CD4-positive, alpha-beta T cell treated with Interleukin-12 subunit alpha and Interleukin-12 subunit beta, for 1 hour (primary cell): ENCODE measurements around the gene SUGP2.

Experiments
- DNase-seq: peaks from one replicate; pipeline ENCODE4 v3.0.0-alpha.2; 2020

The SUGP2 gene

GRCh38 chr19:19059018-19059836 is 25.9 kb upstream of the SUGP2 start:
- DNase-seq = no peak

DNA sequence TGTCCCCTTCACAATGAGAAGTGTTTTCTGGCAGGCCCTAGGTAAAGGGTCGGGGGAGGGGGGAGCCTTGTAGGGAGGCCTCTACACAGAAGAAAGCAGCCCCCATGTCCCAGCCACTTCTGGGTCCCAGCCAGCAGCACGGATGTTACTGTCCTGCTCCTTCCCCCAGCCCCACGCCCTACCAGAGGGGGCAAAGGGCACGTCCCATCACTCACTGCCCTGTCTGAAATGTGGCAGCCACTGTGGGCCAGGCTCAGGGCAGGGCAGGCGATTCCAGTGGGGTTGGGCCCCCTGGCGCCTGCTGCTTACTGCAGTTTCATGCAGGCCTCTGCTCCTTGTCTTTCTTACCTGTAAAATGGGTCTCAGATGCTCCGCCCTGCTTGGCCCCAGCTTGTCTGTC is 24.4 kb upstream of the SUGP2 start:
- DNase-seq = no peak

DNA sequence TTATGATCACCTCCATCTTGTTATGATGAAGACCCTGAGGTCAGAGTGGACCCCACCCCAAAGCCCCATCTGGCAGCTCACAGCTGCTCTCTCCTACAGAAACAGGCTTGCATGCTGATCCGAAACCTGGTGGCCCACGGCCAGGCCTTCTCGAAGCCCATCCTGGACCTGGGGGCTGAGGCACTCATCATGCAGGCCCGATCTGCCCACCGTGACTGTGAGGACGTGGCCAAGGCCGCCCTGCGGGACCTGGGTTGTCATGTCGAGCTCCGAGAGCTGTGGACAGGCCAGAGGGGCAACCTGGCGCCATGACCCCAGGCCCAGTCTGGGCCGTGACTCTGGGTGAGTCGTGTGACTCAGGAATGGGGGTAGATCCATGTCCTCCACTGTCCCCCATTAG is 24.0 kb upstream of the SUGP2 start:
- no peak for DNase-seq

DNA sequence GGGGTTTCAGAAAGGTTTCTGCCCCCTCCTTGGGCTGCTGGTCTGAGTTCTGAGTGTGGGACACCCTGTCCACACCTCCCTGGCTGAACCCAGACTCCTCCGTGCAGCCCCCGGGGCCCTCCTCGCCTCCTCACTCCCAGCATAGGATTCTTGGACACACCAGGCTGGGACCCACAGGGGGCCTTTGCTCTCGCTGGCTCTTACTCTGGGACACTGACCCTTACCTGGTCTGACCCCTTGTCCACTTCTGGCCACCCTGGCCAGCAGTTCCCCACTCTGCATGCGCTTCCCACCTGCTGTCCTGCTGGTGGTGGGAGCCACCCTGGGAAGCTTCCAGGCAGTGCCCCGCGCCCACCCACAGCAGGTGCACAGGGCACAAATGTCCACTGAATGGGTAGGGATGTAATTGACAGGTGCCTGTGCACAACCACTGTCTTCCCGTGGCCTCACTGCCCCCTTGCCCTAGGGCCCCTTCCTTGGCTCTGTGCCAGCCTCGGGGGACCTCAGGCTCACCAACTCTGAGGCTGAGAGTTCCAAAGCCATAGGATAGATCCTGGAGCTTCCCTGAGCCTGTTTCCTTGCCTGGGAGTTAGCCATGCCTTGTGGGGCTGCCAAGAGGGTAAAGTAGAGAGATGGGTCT is 23.4 kb upstream of the SUGP2 start:
- DNase-seq = no peak

GRCh38 chr19:19055701-19056100 is 22.4 kb upstream of the SUGP2 start:
- DNase-seq = no peak

DNA sequence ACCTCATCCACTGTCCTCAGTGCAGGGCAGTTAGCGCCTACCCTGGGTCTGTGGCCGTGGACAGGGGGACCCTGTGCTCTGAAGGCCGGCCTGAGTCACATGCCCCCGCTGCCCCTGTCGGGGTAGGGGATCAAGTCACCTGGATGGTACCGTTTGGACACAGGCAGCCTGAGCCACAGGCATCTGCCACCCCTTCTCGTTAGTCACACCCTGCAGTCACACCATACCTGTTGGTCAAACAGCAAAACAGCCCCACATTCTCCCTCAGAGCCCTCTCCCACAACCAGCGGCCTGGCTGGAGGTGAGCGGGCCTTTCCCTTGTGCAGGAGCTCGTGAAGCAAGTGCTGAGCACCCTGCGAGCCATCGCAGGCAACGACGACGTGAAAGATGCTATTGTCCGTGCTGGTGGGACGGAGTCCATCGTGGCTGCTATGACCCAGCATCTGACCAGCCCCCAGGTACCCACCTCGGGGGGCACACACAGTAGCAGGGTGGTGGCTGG is 21.7 kb upstream of the SUGP2 start:
- no peak for DNase-seq

GRCh38 chr19:19054315-19054938 is 21.1 kb upstream of the SUGP2 start:
- no peak for DNase-seq

GRCh38 chr19:19053508-19054314 is 20.4 kb upstream of the SUGP2 start:
- peak; percentile 70 for DNase-seq

- no peak for DNase-seq
These were observed 19.6 kb upstream of the SUGP2 start for GRCh38 chr19:19052921-19053320.

DNA sequence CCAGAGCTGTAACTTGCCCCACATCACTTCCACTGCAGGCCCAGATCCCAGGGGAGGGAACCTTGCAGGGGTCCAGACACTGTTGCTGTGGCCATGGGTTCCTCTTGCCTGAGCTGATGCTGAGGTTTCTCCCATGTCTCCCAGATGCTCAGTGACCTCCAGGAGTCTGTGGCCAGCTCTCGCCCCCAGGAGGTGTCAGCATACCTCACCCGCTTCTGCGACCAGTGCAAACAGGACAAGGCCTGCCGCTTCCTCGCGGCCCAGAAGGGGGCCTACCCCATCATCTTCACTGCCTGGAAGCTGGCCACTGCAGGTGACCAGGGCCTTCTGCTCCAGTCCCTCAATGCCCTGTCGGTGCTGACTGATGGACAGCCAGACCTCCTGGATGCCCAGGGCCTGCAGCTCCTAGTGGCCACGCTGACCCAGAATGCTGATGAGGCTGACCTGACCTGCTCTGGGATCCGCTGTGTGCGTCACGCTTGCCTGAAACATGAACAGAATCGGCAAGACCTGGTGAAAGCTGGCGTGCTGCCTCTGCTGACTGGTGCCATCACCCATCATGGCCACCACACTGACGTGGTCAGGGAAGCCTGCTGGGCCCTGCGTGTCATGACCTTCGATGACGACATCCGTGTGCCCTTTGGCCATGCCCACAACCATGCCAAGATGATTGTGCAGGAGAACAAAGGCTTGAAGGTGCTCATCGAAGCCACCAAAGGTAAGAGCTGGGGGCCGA is 18.3 kb upstream of the SUGP2 start:
- no peak for DNase-seq

DNA sequence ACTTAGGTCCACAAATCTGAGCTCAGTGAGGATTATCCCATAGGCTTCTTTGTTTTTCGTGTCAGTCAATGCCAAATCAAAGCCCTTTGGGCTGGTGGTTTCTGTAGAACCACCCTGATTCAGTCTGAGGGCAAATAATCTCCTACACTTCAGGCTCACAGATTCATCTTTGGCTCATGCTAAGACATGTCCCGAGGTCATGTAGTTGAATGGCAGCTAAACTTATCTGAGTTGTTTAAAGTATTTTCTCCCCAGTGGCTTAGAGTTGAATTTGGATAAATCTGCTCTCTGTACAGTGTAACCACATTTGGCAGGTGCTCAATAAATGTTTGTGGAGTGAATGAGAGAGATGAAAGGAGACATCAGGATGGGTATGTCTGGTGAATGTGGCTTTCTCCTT is 17.4 kb upstream of the SUGP2 start:
- DNase-seq = no peak

DNA sequence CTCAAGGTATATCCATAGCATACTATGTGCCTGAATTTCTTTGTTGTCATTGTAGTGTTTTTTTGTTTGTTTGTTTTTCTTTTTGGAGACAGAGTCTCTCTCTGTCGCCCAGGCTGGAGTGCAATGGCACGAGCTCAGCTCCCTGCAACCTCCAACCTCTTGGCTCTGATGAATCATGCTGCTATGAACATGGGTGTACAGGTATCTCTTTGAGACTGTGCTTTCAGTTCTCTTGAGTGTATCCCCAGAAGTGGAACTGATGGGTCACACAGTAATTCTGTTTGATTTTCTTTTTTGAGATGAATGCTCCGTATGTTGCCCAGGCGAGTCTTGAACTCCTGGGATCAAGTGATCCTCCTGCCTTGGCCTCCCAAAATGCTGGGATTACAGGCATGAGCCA is 16.8 kb upstream of the SUGP2 start:
- DNase-seq = no peak

DNA sequence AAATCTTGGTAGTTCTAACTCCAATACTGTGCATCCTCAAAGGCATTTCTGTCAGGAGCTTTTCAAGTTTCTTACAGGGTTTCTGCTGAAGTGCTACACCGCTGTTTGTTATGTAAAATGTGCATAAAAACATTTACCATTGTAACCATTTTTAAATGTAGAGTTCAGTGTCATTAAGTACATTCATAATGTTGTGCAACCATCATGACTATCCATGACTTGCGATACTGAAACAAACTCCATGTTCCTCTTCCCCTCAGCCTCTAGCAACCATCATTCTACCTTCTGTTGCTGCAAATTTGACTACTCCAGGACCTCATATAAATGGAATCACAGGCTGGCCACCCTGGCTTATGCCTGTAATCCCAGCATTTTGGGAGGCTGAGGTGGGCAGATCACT is 16.1 kb upstream of the SUGP2 start:
- no peak for DNase-seq

DNA sequence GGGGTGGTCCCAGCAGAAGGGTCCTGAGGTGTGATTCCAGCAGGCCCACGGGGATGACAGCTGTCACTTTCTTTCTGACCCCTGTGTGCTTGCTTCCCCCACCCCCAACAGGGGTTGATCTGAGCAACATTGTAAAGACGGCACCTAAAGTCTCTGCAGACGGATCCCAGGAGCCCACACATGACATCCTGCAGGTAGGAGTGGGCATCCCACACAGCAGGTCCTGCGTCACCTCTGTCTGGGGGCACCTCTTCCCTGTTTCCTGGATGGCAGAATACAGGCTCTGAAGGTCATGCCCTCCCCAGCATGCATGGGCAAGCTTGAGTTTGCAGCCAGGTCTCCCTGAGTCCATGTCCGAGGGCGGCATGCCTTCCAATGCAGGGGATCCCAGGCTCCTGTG is 10.6 kb upstream of the SUGP2 start:
- no peak for DNase-seq

GRCh38 chr19:19043481-19043880 is 10.2 kb upstream of the SUGP2 start:
- DNase-seq = no peak

- DNase-seq = no peak
These were observed 9.5 kb upstream of the SUGP2 start for GRCh38 chr19:19042732-19043280.

GRCh38 chr19:19040417-19040816 is 7.1 kb upstream of the SUGP2 start:
- DNase-seq = no peak

DNA sequence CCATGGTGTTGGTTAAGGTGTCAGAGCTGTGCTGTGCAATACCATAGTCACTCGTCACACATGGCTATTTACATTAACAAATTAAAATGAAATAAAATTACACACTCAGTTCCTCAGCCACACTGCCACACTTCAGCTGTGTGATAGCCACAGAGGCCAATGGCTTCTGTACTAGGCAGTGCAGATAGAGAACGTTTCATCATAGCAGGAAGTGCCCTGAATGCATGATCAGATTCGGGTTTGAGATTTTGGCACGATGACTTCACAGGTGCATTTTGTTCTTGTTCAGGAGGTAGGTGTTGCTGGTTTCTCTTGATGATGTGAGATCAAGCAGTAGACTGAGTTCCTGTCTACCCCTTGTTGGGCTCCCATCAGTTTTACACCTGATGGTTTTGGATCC is 6.6 kb upstream of the SUGP2 start:
- DNase-seq = peak; percentile 43

DNA sequence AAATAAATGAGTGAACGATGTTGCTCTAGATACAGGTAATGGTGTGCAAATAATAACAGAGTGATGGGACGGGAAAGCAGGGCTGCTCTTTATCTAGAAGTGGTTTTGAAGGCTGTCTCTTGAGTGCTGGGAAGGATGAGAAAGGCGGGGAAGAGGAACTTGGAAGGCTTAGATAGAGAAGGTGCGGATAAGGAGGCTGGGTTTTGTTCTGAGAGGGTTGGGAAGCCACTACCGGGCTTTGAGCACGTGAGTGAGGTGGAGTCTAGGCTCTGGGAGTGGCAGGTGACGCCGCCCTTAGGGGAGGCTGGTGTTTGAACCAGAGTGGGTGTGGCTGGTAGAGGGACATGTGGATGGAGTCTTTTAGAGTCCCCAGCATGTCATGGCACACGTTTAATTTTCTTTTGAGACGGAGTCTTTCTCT is 897 bp upstream of the SUGP2 start:
- DNase-seq = peak; percentile 76

GRCh38 chr19:19033176-19033425 is 216 bp downstream of the SUGP2 start:
- no peak for DNase-seq

DNA sequence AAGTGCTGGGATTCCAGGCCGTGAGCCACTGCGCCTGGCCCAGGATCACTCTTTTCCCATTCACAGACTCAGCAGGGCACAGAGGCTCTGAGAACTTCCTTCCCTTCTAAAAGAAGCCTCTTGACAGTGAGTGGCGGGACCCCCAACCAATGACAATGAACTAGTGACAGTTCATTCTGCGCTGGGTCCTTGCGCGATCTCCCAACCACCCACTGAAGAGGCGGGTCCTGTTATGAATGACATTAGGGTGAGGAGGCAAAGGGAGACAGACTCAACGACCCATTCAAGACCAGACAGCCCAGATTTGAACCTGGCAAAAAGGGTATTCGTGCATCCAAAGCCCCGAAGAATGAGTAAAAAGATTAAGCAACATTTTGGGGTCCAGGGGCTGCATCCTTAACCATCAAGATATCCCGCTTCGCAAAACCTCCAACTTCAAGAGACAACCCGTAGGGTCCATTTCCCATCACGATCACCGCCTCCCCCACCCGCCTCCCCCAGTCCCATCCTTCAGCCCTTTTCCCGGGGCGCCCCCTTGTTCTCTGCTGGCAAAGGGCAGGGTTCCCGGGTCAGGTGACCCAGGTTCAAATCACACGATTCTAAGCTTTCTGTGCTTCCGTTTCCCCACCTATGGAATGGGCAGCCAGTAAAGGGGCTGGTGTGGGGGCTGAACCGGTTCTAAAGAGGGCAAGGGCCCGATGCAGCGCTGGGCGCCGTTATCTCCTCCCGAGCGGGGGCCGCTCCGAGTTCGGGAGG is 719 bp downstream of the SUGP2 start:
- DNase-seq = peak; percentile 72

GRCh38 chr19:19031891-19032290 is 1.4 kb downstream of the SUGP2 start:
- DNase-seq = no peak
